HG03571 (cell line): Measurements from ENCODE around the gene JCHAIN.
"Not testable (repeated sequence)": the region's sequence is repeated elsewhere in the genome, so short reads cannot be mapped to it uniquely, and the experiment has no call there.

Experiments used
- ATAC-seq: cut with Tn5 transposase; IDR thresholded peaks from one replicate; pipeline ENCODE4 v1.9.1; 2021; ENCODE audit not compliant: unreplicated experiment

JCHAIN gene

DNA sequence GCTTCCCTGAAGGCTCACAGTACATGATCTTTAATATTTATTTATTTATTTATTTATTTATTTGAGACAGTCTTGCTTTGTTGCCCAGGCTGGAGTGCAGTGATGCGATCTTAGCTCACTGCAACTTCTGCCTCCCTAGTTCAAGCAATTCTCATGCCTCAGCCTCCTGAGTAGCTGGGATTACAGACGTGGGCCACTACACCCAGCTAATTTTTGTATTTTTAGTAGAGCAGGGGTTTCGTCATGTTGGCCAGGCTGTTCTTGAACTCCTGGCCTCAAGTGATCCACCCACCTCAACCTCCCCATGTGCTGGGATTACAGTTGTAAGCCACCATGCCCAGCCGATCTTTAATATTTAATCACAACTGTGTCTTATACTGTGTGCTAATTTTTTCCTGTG is 15.6 kb downstream of the JCHAIN start:
- ATAC-seq, result not testable (repeated sequence)

DNA sequence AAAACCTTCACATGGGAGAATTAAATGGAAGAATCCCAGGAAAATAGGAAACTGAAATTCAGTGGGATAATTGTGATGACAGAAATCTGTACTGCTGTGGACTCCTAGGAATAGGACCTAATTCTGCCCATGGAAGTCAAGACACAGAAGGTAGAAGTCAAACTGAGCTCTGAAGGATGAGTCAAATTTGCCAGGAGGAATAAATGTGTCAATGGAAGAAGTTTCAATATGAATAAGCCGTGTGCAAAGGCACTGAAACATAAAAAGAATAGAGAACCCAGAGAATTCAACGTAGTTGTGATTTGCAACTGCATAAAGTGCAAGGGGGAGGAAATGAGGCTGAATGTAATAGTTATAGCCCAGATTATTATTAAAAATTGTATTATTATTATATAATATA is 26.1 kb downstream of the JCHAIN start:
- no peak for ATAC-seq

DNA sequence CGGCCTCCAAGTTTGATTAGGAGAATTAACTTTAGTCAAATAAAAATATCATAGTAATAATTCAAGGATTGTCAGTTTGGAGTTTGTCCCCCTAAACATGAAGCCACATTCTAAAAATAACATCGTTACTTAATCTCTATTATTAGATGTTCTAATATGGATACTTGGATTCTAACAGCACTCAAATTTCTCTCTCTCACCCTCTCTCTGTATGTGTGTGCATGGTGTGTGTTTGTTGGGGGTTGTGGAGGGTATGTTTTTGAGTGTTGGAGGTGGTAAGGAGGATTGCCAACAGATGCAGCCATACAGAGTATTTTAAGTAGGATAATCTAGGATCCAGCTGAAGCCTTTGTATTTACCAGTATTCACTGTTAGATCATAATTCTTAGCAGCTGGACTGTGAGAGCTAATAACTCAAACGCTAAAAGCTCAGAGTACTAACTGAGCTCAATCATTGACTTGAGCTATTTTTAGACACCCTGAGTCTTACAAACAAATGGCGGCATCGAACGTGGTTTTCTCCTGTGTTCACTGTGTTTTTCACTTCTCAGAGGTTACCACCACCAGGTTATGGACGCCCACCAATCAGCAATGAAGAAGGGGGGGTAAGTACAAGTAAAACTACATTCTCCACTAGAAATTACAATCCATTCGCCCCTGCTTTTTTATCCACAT is 28.9 kb downstream of the JCHAIN start:
- no peak for ATAC-seq

DNA sequence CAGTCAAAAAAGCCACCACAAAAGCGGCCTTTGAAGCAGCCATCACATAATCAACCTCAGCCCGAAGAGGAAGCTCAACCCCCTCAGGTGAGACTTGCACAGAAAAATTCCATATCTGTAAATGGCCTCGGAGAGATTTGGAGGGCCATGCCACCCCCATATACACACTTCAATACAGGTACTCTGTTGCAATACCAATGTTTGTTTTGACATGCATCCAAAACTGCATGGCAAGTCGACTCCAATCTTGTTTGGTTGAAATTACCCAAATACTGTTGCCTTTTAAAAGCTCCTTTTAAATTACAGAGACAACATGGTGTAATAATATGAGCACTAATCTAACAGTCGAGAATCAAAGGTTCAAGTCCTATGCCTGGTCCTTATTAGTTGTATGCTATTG is 31.8 kb downstream of the JCHAIN start:
- ATAC-seq, result no peak

DNA sequence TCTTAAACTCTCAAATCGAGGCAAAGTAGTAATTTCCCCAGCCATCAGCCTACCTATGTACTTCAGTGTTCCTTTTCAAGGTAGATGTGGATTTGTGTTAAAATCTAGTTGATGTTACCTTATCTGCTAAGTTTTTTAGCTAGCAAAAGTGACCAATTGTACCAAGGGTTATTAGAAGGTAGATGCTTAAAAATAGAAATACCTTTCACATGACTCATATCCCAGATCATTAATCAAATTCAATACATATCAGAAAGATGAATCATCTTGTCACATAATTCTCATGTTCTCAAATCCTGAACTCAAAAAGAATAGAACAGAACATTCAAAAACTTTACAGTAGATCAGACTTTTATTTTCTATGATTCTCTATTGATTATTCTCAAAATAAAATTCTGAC is 34.3 kb downstream of the JCHAIN start:
- ATAC-seq, result no peak

DNA sequence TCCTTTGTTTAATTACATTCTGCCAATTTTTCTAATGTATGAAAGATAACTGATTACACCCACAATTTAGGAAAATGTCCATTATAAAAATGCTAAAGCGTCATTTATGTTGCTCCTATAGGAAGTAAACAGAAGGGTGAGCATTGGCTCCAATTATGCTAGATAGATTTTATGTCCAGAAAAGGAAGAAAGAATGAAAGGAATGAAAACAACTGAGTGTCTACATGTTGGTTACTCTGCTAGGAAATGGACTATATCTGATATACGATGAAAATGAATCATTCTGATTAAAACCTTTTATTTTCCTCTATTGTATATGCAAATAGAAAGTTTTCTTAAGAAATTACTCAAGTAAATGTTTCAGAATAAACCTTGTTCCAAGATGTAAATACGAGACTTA is 36.1 kb downstream of the JCHAIN start:
- ATAC-seq, result no peak

DNA sequence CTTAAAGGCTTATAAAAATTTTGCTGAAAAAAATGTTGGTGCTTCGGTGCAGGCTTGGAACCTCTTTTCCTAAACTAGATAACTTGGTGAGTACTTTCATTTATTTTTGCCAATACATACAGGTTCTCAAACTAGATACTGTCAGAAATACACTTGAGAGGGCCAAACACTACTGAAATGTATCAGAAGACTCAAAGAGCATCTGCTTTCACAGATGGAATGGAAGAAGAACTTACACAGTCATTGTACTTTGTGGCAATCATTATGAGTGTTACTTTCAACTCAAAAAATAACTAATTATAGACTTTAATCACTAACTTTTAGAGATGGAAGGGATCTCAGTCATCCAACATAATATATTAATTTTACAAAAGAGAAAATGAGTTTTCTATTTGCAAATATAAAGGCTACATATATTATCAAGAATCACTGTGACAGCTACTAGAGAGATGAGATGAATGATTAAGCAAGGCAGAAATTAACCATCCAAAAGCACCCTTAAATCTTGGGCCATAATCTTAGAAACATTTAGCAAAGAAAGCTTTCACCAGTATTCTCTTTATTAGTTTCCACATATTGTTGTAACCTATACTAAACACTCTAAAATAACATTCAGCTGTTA is 36.7 kb downstream of the JCHAIN start:
- ATAC-seq, result no peak

DNA sequence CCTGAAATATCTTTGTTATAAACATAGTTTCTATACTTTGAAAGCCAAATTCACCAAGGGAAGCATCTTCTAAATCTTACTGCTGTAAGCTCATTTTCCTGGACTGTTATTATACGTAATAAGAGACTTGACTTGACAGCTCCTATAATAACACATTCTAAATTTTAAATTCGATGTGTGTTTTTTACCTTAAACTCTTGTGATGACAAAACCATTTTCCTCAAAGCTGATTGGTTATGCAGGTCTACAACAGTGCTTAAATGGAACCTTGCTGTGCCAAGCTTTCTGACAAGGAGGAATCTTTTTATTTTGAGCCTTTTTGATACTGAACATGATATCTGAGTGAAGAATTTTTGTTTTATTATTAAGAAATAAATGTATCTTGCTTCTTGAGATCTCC is 37.9 kb downstream of the JCHAIN start, which contains the start of gene ENAM:
Gene ENAM (plus strand): TSS at position 301 of the 400 bp plus-strand sequence. CDS start 757 bp downstream, outside the sequence.
- ATAC-seq, result no peak

DNA sequence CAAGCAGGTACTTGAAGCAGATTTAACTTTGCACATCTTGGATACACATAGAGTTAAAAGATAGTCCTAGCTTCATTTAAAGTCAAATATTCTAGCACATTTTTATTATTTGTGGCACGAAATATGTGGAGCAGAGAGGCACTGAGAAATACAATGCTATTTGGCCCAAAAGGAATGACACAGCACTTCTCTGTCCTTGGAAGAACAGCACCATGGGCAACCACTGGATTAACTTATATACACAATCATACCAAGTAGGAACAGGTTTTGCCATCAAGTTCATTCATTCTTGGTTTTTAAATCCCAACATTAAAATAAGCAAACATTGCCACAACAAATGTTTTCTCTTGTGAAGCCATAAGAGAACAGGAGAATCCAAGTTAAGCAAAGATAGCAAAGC is 38.7 kb downstream of the JCHAIN start:
- no peak for ATAC-seq

DNA sequence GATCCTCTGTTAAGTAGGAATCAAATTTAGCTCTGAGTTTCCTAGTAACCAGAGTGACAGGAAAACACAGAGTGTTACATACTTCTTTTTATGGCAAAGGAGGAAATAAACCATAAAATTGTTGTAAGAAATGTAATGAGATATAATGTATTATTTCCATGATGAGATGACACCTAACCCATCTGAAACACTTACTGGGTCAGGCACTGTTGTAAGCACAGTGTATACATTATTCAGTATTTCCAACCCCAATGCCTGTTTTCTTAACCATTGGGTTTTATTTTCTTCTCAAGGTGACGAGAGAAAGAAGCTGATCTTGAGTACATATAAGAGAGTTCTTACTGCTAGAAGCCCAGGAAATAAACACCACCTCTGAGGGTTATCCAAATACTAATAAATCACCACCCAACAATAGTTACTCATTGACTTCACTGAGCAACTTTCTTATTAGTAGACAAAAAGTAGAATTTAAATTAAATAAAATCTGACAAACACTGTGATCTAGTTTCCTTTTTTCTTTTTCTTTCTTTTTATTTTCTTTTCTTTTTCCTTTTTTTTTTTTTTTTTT is 42.0 kb downstream of the JCHAIN start:
- ATAC-seq, result no peak

DNA sequence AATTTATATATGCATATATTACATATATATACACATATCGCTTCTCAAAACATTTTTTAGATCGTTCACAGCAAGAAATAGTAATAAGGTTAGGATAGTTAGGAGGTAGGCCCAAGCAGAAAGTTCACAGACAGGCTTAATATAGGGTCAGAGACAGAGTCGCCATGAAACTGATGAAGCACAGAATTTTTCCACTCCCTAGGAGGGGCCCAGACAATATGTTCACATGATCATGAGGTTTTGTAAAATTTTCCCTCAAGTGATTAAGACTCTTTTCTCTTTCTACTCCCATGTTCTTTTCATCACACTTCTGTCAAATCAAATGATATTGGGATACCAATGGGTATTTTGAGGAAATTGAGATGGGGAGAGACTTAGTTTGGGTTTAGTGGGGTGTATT is 43.0 kb downstream of the JCHAIN start:
- no peak for ATAC-seq

DNA sequence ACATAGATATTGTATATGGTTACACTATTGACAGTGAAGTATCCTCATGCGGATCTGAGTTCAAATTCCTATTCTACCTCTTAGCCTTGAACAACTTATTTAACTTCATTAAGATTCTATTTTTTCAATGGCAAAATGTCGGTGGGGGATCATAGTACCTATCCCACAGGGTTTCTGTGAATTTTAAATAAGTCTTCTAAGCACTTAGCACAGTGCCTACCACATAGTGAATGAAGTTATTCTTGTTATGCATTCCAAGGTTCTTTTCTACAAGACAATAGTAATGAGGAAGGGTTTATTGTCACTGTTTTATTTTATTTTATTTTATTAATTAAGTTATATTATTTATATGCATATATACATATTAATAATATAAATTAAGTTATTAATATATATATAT is 46.5 kb downstream of the JCHAIN start:
- ATAC-seq, result no peak

DNA sequence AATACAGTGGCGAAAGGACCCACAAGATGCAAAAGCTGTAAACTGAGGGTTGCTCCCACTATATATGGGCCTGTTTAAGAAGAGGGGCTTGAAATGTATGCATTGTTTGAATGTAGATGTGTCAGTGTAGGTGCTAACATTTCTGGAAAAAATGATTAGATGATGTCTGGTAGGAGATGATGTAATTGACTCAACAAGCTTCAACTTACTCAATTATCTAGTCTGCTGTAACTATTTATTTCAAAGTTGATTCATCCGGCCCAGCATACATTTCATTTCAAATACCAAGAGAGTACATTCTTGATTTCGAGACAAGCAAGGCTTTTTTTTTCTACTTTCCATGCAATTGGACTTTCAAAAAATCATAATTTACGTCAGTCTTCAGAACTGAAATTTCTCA is 47.0 kb downstream of the JCHAIN start:
- ATAC-seq, result no peak

DNA sequence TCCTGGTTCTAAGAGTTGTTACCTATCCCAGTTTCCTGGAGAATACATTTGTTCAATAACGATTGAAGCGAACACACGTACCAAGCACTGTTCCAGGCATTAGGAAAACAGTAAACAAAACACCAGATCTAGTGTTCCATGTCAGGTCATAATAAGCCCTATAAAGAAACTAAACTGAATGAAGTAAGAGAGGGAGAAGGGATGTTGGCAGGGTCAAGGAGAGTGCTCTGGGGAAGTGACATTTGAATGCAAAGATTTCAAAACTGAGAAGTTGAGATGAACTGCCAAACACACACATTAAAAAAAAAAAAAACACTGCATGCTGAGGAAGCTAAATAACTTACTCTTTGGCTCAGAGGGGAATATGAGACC is 52.1 kb downstream of the JCHAIN start:
- no peak for ATAC-seq

DNA sequence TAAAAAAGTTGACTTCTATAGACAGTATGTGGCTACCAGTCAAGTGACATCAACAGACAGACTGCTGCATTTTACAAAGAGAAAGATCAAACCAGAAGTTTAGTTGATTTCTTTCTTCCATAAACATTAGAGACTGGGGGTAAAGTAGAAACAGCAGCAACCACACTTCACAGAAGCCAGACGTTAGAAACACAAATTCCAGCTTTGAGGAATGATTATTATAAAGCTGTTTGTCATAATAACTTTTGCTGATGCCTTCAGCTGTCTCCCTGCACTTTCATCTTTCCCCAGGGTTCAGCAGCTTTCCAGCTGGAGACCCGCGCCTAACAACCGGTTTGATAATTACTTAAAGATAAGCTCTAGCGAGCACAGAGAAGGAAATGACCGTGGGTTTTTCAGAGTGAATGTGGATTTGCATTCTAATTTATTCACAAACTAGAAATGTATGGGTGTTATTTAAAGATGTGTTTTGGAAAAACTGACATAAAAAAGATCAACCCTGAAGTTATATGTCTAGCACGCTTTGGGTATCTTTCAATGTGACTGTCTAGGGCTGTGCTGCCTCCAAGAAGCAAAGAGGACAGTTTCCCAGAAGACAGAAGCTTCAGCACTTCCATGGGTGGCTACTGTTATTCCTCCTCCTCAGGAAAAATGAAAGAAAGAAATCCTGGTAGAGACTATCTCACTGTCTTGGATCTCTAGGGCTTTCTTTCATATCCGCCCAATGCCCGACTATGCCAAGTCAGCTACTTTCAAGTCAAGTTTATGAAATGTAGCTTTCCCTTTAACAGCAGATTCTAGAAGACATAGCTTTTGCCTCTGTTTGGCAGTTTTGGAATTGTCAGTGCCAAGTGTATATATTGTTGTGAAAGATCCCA is 52.8 kb downstream of the JCHAIN start:
- peak; percentile 45 for ATAC-seq

DNA sequence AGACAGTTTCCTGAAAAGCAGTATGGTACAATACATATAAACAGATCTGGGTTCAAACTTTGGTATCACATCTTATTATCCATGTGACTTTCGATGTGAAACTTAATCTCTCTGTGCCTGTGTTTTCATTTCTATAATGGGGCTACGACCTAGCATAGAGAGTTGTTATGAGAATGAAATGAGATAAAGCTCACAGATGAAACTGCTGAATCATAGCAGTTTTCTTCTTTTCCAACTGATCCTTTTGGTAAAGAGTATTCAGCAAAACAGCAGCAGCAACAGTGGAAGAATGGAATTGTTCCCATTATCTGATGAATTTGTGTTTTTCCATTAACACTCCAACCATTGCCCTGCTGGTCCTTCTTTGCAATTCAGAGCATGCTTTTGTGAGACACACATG is 58.0 kb downstream of the JCHAIN start:
- ATAC-seq, result no peak

DNA sequence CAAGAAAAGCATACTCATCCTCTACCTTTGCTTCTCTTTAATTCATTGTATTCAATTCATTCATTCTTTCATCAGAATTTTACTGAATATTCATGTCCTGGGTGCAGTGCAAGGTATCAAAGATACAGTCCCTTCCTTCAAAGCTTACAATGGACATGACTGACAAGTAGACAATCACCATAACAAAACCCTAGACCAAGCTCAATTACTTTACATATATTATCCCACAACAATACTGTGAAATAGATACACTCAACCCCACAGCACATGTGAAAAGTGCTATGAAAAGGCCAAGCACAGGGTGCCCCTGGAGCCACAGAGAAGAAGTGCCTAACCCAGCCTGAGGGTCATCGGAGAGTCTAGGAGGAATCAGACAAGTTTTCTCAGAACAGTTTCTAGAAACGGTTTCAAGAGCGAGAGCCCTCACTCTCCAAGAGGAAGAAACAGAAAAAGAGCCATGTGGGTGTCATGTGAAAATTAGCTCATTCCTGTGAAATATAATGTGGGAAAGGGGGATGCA is 58.9 kb downstream of the JCHAIN start:
- no peak for ATAC-seq

DNA sequence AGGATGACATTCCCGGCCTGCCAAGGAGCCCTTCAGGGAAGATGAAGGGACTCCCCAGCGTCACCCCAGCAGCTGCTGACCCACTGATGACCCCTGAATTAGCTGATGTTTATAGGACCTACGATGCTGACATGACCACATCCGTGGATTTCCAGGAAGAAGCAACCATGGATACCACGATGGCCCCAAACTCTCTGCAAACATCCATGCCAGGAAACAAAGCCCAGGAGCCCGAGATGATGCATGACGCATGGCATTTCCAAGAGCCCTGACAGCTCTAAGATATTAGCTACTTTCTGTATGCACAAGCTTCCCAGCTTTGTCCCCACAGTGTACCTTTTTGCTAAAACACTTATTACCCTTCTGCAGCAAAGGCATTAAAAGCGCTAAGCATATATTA is 59.8 kb downstream of the JCHAIN start:
- no peak for ATAC-seq
